Lung (tissue), 12 donors: Measurements from ENCODE around the gene RUBCN. TPM values are rescaled to one million over a fixed set of nuclear protein-coding genes. Genes with fewer than 3 reads are reported as not detected.
"Not testable (repeated sequence)": the region's sequence is repeated elsewhere in the genome, so short reads cannot be mapped to it uniquely, and the experiment has no call there.

Experiments
- ATAC-seq: fragments of 200-7000 bp; cut with Tn5 transposase; one replicate; pipeline ENCODE4 v1.9.1; 2020; ENCODE audit warnings: moderate number of reproducible peaks; ENCODE audit not compliant: insufficient read depth, low FRiP score
- DNase-seq, 3 donors: peaks; one replicate each; pipeline ENCODE4 v3.0.0-alpha.2; 2013 to 2017
- H3K27ac ChIP-seq, 2 donors: one replicate each; pipeline ENCODE4 v1.5.1; 2013; ENCODE audit warnings: mild to moderate bottlenecking in 2 of 2, moderate library complexity in 2 of 2, control low read depth in 1 of 2, inconsistent platforms in 1 of 2, low read depth in 1 of 2, low read length in 1 of 2
- H3K27me3 ChIP-seq, 3 donors: one replicate each; pipeline ENCODE4 v1.5.1; 2013; ENCODE audit warnings: low read length in 2 of 3; ENCODE audit not compliant: control insufficient read depth in 3 of 3, insufficient read depth in 3 of 3
- H3K36me3 ChIP-seq, 4 donors: one replicate each; pipeline ENCODE4 v1.5.1; 2013; ENCODE audit warnings: low read length in 4 of 4, mild to moderate bottlenecking in 1 of 4, moderate library complexity in 1 of 4; ENCODE audit not compliant: control insufficient read depth in 4 of 4, insufficient read depth in 4 of 4
- H3K4me1 ChIP-seq, 5 donors: one replicate each; pipeline ENCODE4 v1.5.1; 2013; ENCODE audit warnings: low read length in 5 of 5, mild to moderate bottlenecking in 2 of 5, moderate library complexity in 1 of 5; ENCODE audit not compliant: control insufficient read depth in 5 of 5, insufficient read depth in 5 of 5
- H3K4me3 ChIP-seq: one replicate; pipeline ENCODE4 v1.5.1; 2013; ENCODE audit warnings: mild to moderate bottlenecking, control low read depth, moderate library complexity
- H3K9ac ChIP-seq, 2 donors: one replicate each; pipeline ENCODE4 v1.5.1; 2013; ENCODE audit warnings: low read length in 2 of 2, control low read depth in 1 of 2; ENCODE audit not compliant: insufficient read depth in 1 of 2
- H3K9me3 ChIP-seq, 4 donors: one replicate each; pipeline ENCODE4 v1.5.1; 2013; ENCODE audit warnings: low read length in 3 of 4, mild to moderate bottlenecking in 1 of 4, moderate library complexity in 1 of 4; ENCODE audit not compliant: control insufficient read depth in 4 of 4, insufficient read depth in 3 of 4
- WGBS, 2 donors: extraction: QIAGEN DNeasy Blood & Tissue Kit; methylation state at CpG; one replicate each; pipeline ENCODE4 v1.1.7; 2013; 5-methylcytosine and 5-hydroxymethylcytosine counted together
- polyA plus RNA-seq, 2 donors: library from polyadenylated mRNA; stranded (reverse); fragments of 200-250 nt; gene quantifications; one replicate each; pipeline ENCODE4 v1.2.1, GENCODE V29; 2013
- total RNA-seq, 2 donors: library from RNA; depleted of rRNA in 1 of 2; stranded (reverse); fragments of >200 nt in 1 of 2; gene quantifications; one replicate each; pipeline ENCODE4 v1.2.1, GENCODE V29; 2014 to 2021
- TF ChIP-seq, protein P1 (sequence below): IDR thresholded peaks from 2 replicates; pipeline ENCODE4 v1.5.1; 2012; ENCODE audit warnings: mild to moderate bottlenecking; ENCODE audit errors: control extremely low read depth, extremely low read depth
- donor health status: control.
- donor health status: control.
- donor health status: Bipolar disorder and iron deficiency.
- donor health status: healthy.
- donor health status: DM: yes; HTN: yes; CAD: no.

Gene RUBCN
- total and polyA plus RNA-seq, 4 donors: 11.9 to 34.1 (median 16.3) TPM

GRCh38 chr3:197673170-197673569, 63.5 kb downstream of the RUBCN start:
- no peak for DNase-seq

GRCh38 chr3:197670361-197670760, 66.3 kb downstream of the RUBCN start:
- Histone ChIP-seq H3K4me1 (no peaks in the 10 kb centered on the region), H3K27me3 (no peaks in the 10 kb centered on the region), H3K9me3 (no peaks in the 10 kb centered on the region), H3K36me3 (peaks cover 4 to 29% (median 9%) of the 10 kb centered on the region in 4 donors), H3K4me3 (no peak overlapping the region), H3K9ac (no peak overlapping the region), H3K27ac (no peak overlapping the region)
- WGBS, 2 donors: 98 to 100% methylated on average over 1 of the region's 1 CpG
- TF ChIP-seq, protein P1, sequence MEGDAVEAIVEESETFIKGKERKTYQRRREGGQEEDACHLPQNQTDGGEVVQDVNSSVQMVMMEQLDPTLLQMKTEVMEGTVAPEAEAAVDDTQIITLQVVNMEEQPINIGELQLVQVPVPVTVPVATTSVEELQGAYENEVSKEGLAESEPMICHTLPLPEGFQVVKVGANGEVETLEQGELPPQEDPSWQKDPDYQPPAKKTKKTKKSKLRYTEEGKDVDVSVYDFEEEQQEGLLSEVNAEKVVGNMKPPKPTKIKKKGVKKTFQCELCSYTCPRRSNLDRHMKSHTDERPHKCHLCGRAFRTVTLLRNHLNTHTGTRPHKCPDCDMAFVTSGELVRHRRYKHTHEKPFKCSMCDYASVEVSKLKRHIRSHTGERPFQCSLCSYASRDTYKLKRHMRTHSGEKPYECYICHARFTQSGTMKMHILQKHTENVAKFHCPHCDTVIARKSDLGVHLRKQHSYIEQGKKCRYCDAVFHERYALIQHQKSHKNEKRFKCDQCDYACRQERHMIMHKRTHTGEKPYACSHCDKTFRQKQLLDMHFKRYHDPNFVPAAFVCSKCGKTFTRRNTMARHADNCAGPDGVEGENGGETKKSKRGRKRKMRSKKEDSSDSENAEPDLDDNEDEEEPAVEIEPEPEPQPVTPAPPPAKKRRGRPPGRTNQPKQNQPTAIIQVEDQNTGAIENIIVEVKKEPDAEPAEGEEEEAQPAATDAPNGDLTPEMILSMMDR: no peak
- no peak for ATAC-seq
- DNase-seq: no peak

More at GRCh38 chr3:197673170-197673569, 63.5 kb downstream of the RUBCN start:
- no peak overlapping the region for H3K9ac ChIP-seq
- H3K4me1 ChIP-seq: peaks cover 0 to 18% (median 0%) of the 10 kb centered on the region in 5 donors
- no peak for ATAC-seq
- H3K27ac ChIP-seq: no peak overlapping the region
- H3K36me3 ChIP-seq: peaks cover 4 to 39% (median 14%) of the 10 kb centered on the region in 4 donors
- 97 to 99% methylated on average over 4 of the region's 4 CpGs for WGBS, 2 donors
- H3K4me3 ChIP-seq: no peak overlapping the region
- H3K9me3 ChIP-seq: no peaks in the 10 kb centered on the region
- TF ChIP-seq, protein P1: no peak
- no peaks in the 10 kb centered on the region for H3K27me3 ChIP-seq

DNA sequence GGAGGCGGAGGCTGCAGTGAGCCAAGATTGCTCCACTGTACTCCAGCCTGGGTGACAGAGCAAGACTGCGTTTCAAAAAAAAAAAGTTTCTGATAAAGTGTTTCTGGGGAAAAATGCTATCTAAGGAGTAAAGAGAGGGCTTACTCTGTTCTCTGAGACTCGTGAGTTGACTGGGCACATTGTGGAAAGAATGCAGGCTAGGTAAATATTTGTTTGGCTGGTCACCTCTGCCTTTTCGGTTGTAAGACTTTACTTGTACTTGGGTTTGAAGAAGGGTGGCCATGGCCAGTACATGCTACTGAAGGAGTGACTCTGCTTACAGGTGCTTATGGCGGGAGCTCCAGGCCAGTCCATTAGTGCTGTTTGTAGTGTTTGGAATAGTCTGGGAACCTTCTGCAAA, 68.7 kb downstream of the RUBCN start:
- DNase-seq: no peak
- no peak for ATAC-seq
- peaks cover 0 to 9% (median under 1%) of the 10 kb centered on the region in 4 donors for H3K36me3 ChIP-seq
- no peak overlapping the region for H3K9ac ChIP-seq
- H3K9me3 ChIP-seq: no peaks in the 10 kb centered on the region
- WGBS, 2 donors: 72 to 92% methylated on average over 5 of the region's 5 CpGs
- no peak overlapping the region for H3K4me3 ChIP-seq
- no peaks in the 10 kb centered on the region for H3K4me1 ChIP-seq
- no peaks in the 10 kb centered on the region for H3K27me3 ChIP-seq
- TF ChIP-seq, protein P1: no peak
- no peak overlapping the region for H3K27ac ChIP-seq

GRCh38 chr3:197667293-197667692, 69.4 kb downstream of the RUBCN start:
- H3K4me1 ChIP-seq, ATAC-seq, H3K9me3 ChIP-seq, H3K27me3 ChIP-seq, H3K4me3 ChIP-seq, H3K27ac ChIP-seq, DNase-seq, H3K9ac ChIP-seq, H3K36me3 ChIP-seq: not testable (repeated sequence)
- 88 to 93% methylated on average over 1 of the region's 3 CpGs for WGBS, 2 donors

DNA sequence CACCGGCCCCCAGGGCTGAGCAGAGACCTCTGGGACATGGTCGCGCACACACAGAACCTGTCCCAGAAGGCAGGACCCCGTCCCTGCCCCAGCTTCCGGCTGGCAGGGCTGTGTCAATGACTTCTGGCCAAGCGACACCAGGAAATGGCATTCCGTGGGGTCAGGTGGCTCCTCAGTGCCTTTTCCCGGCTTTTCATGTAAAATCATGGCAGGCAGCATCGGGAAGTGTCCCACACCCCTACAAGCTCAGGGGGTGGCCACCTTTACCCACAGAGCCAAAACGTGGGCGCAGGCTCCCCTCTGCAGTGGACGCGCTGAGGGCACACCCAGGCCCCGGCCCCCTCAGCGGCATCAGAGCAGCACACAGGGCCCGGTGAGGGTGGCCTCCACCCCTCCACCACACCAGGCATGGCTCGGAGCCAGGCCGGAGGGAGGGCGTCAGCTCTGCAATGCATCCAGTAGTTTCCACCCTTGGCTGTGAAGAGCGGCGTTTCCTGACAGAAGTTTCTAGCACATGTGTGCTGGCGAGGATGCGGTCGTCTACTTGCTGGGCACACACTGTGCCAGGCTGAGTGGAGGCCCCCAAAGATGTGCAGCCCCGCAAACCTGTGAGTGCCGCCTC, 70.4 kb downstream of the RUBCN start:
- not testable (repeated sequence) for ATAC-seq, DNase-seq, H3K27ac ChIP-seq, H3K4me3 ChIP-seq, H3K9ac ChIP-seq, H3K27me3 ChIP-seq, H3K4me1 ChIP-seq, H3K9me3 ChIP-seq, H3K36me3 ChIP-seq
- 62 to 75% methylated on average over 17 to 23 of the region's 26 CpGs for whole genome bisulfite sequencing, 2 donors

- not testable (repeated sequence) for H3K27me3 ChIP-seq, ATAC-seq, H3K36me3 ChIP-seq, H3K27ac ChIP-seq, H3K4me3 ChIP-seq, H3K4me1 ChIP-seq, H3K9ac ChIP-seq, DNase-seq, H3K9me3 ChIP-seq
- no CpG with 5 or more reads among the region's 15 CpGs for WGBS, 2 donors
Observed at GRCh38 chr3:197665549-197665948, 71.2 kb downstream of the RUBCN start.
